Kidney (tissue), 14 donors: Measurements from ENCODE around the gene ZNF12. TPM values are rescaled to one million over a fixed set of nuclear protein-coding genes. Genes with fewer than 3 reads are reported as not detected.

Source experiments
- DNase-seq, 5 donors: peaks; one replicate each; pipeline ENCODE4 v3.0.0-alpha.2; 2013 to 2020
- FAIRE-seq: peaks from 2 replicates; lab custom pipeline; 2012; peaks lifted over from hg19 to GRCh38; lab: Jason Lieb, UNC
- H3K27ac ChIP-seq, 2 donors: one replicate each; pipeline ENCODE4 v1.7.0; 2013; ENCODE audit warnings: low read depth in 2 of 2, low read length in 2 of 2, inconsistent platforms in 1 of 2
- H3K27me3 ChIP-seq: one replicate; pipeline ENCODE4 v1.7.1; 2013; ENCODE audit warnings: low read length, inconsistent platforms; ENCODE audit not compliant: control insufficient read depth, insufficient read depth
- H3K36me3 ChIP-seq, 3 donors: one replicate each; pipeline versions ENCODE4 v1.7.0 to v1.7.1; 2013; ENCODE audit warnings: low read length in 3 of 3, control low read depth in 1 of 3, inconsistent platforms in 1 of 3; ENCODE audit not compliant: insufficient read depth in 3 of 3, control insufficient read depth in 2 of 3
- H3K4me1 ChIP-seq, 3 donors: one replicate each; pipeline versions ENCODE4 v1.7.0 to v1.7.1; 2013; ENCODE audit warnings: low read length in 3 of 3, inconsistent platforms in 1 of 3, low read depth in 1 of 3; ENCODE audit not compliant: control insufficient read depth in 2 of 3, insufficient read depth in 2 of 3
- H3K4me3 ChIP-seq, 3 donors: one replicate each; pipeline versions ENCODE4 v1.7.0 to v1.8.1; 2013; ENCODE audit warnings: low read length in 3 of 3, control low read depth in 1 of 3, inconsistent platforms in 1 of 3
- H3K9ac ChIP-seq, 3 donors: one replicate each; pipeline versions ENCODE4 v1.7.0 to v1.7.1; 2013; ENCODE audit warnings: low read length in 3 of 3, control low read depth in 1 of 3, inconsistent platforms in 1 of 3
- H3K9me3 ChIP-seq, 3 donors: one replicate each; pipeline versions ENCODE4 v1.7.0 to v1.7.1; 2013; ENCODE audit warnings: low read length in 3 of 3, control low read depth in 1 of 3, inconsistent platforms in 1 of 3; ENCODE audit not compliant: control insufficient read depth in 2 of 3, insufficient read depth in 1 of 3
- CTCF ChIP-seq: IDR thresholded peaks from 3 replicates; pipeline ENCODE4 v1.5.1; 2012; ENCODE audit warnings: mild to moderate bottlenecking, moderate library complexity, borderline replicate concordance; ENCODE audit not compliant: insufficient read depth; ENCODE audit errors: extremely low read depth
- intact Hi-C: fragments of 100-400 bp; cut with DNase I; formaldehyde crosslinking; loops from one replicate; pipeline ENCODE4 v1.11.1; 2022
- polyA plus RNA-seq: library from polyadenylated mRNA; stranded (reverse); fragments of 350-450 nt; fragmentation: Illumina TruSeq; extraction: RNeasy Lipid Tissue Mini Kit (QIAGEN cat#74804); gene quantifications from one replicate; pipeline ENCODE4 v1.2.3, GENCODE V29; 2014; ENCODE audit warnings: low read depth, low replicate concordance; ENCODE audit not compliant: insufficient read depth
- total RNA-seq: library from RNA; stranded (reverse); fragmentation: NEBNext Ultra II Directional; extraction: Animal tissue kit (Norgen Biotek cat#: 25700); gene quantifications from one replicate; pipeline ENCODE4 v1.2.1, GENCODE V29; 2021
- donor health status: control.
- donor health status: control.
- donor health status: control.
- donor health status: control.
- donor health status: control.
- donor health status: DM: yes; HTN: yes; CAD: no.
- donor health status: Normal renal cell carcinoma (clear cell type).

The ZNF12 gene
- total and polyA plus RNA-seq, 2 donors from 2014 or later = 9.9 to 31.3 TPM

GRCh38 chr7:6652446-6653011 is 54.2 kb downstream of the ZNF12 start:
- DNase-seq (peak in 1 of 5 donors; percentile 33), FAIRE-seq (no peak)
- Histone ChIP-seq H3K9me3 (no peaks in the 10 kb centered on the region), H3K9ac (no peak overlapping the region), H3K27ac (no peak overlapping the region), H3K4me1 (no peaks in the 10 kb centered on the region), H3K27me3 (no peaks in the 10 kb centered on the region), H3K36me3 (peaks cover 0 to 6% (median 2%) of the 10 kb centered on the region in 3 donors), H3K4me3 (no peak overlapping the region)
- TF ChIP-seq CTCF = no peak
- intact Hi-C loops = no loop called here

- FAIRE-seq = no peak
- Histone ChIP-seq H3K9me3 (no peaks in the 10 kb centered on the region), H3K4me1 (no peaks in the 10 kb centered on the region), H3K36me3 (peaks cover 0 to 6% (median 2%) of the 10 kb centered on the region in 3 donors), H3K4me3 (no peak overlapping the region), H3K9ac (no peak overlapping the region), H3K27me3 (no peaks in the 10 kb centered on the region), H3K27ac (no peak overlapping the region)
- DNase-seq = no peak
- no peak for TF ChIP-seq CTCF
- intact Hi-C loops = no loop called here
These were observed 54.8 kb downstream of the ZNF12 start for GRCh38 chr7:6651851-6652445.

- no peaks in the 10 kb centered on the region for H3K9me3 ChIP-seq
- no peaks in the 10 kb centered on the region for H3K27me3 ChIP-seq
- TF ChIP-seq CTCF = no peak
- H3K9ac ChIP-seq = no peak overlapping the region
- DNase-seq (peak in 2 of 5 donors; percentile 24 to 62), FAIRE-seq (no peak)
- H3K4me1 ChIP-seq = no peaks in the 10 kb centered on the region
- no peak overlapping the region for H3K4me3 ChIP-seq
- no peak overlapping the region for H3K27ac ChIP-seq
- intact Hi-C loops = no loop called here
- H3K36me3 ChIP-seq = peaks cover 0 to 6% (median 2%) of the 10 kb centered on the region in 3 donors
These were observed 56.2 kb downstream of the ZNF12 start for GRCh38 chr7:6650521-6651011.
